Sigmoid colon (tissue), 7 donors: ENCODE measurements around the gene ADAMTS14. TPM values are rescaled to one million over a fixed set of nuclear protein-coding genes. Genes with fewer than 3 reads are reported as not detected.
"Not testable (repeated sequence)": the region's sequence is repeated elsewhere in the genome, so short reads cannot be mapped to it uniquely, and the experiment has no call there.

Experiments
- DNase-seq: peaks from one replicate; pipeline ENCODE4 v3.0.0-alpha.2; 2019
- H3K27ac ChIP-seq, 4 donors: fragments of 200-600 bp; sonication (generic); one replicate each; pipeline ENCODE4 v1.5.1; 2016 to 2019; ENCODE audit warnings: mild to moderate bottlenecking in 1 of 4
- H3K27me3 ChIP-seq, 3 donors: fragments of 200-600 bp; sonication (generic); one replicate each; pipeline ENCODE4 v1.5.1; 2019; ENCODE audit warnings: mild to moderate bottlenecking in 1 of 3
- H3K36me3 ChIP-seq, 4 donors: fragments of 200-600 bp; sonication (generic); one replicate each; pipeline ENCODE4 v1.5.1; 2016 to 2019
- H3K4me1 ChIP-seq, 4 donors: fragments of 200-600 bp; sonication (generic); one replicate each; pipeline ENCODE4 v1.5.1; 2017 to 2019
- H3K4me3 ChIP-seq, 4 donors: fragments of 200-600 bp; sonication (generic); one replicate each; pipeline ENCODE4 v1.5.1; 2017 to 2019; ENCODE audit warnings: mild to moderate bottlenecking in 2 of 4, moderate library complexity in 1 of 4
- H3K9me3 ChIP-seq, 4 donors: fragments of 200-600 bp in 3 of 4; sonication (generic) in 3 of 4; one replicate each; pipeline versions ENCODE4 v1.5.1 to v1.6.1; 2013 to 2019
- EP300 ChIP-seq, 4 donors: sonication (generic); formaldehyde crosslinking; IDR thresholded peaks; one replicate each; pipeline ENCODE4 v1.6.1; 2017; ENCODE audit warnings: antibody characterized with exemption in 4 of 4
- POLR2A ChIP-seq, 2 donors: fragments of 450-650 bp; IDR thresholded peaks; one replicate each; pipeline ENCODE4 v1.6.1; 2016; ENCODE audit warnings: antibody characterized with exemption in 2 of 2, mild to moderate bottlenecking in 2 of 2, moderate library complexity in 2 of 2
- POLR2AphosphoS5 ChIP-seq, 4 donors: sonication (generic); formaldehyde crosslinking; IDR thresholded peaks; one replicate each; pipeline ENCODE4 v1.6.1; 2017; ENCODE audit warnings: antibody characterized with exemption in 4 of 4
- WGBS, 2 donors: extraction: QIAGEN DNeasy Blood & Tissue Kit; methylation state at CpG; one replicate each; pipeline ENCODE4 v1.1.7; 2013; 5-methylcytosine and 5-hydroxymethylcytosine counted together
- intact Hi-C: fragments of 100-400 bp; cut with DNase I; formaldehyde crosslinking; loops from one replicate; pipeline ENCODE4 v1.15.1; 2023
- polyA plus RNA-seq, 3 donors: library from polyadenylated mRNA; stranded (reverse); fragments of 200-250 nt; gene quantifications; one replicate each; pipeline ENCODE4 v1.2.3, GENCODE V29; 2013
- total RNA-seq, 4 donors: library from RNA; depleted of rRNA; stranded (reverse); fragments of >200 nt; gene quantifications; one replicate each; pipeline ENCODE4 v1.1.0, GENCODE V29; 2016
- TF ChIP-seq, protein P1 (sequence below), 4 experiments: fragments of 450-650 bp in 3 of 4; fragments of 200-600 bp in 1 of 4; IDR thresholded peaks; one replicate each; pipeline ENCODE4 v1.5.1; 2016 to 2019; ENCODE audit warnings: antibody characterized with exemption in 4 of 4, mild to moderate bottlenecking in 3 of 4, moderate library complexity in 2 of 4
- donor health status: healthy with polysubstance abuse.
- donor health status: Bipolar disorder and iron deficiency.
- donor health status: healthy.

ADAMTS14 gene
- total and polyA plus RNA-seq, 7 donors, result under 0.01 to 1.1 (median 0.50) TPM; not detected in 1

- H3K4me1 ChIP-seq, result no peaks in the 10 kb centered on the region
- H3K36me3 ChIP-seq, result no peaks in the 10 kb centered on the region
- no peak overlapping the region for H3K27ac ChIP-seq
- H3K4me3 ChIP-seq, result no peak overlapping the region
- intact Hi-C loops, result no loop called here
- TF ChIP-seq EP300 (IDR thresholded peaks at IDR 0.05) (no peak), POLR2A (IDR thresholded peaks at IDR 0.05) (no peak), POLR2AphosphoS5 (IDR thresholded peaks at IDR 0.05) (no peak)
- TF ChIP-seq, protein P1, sequence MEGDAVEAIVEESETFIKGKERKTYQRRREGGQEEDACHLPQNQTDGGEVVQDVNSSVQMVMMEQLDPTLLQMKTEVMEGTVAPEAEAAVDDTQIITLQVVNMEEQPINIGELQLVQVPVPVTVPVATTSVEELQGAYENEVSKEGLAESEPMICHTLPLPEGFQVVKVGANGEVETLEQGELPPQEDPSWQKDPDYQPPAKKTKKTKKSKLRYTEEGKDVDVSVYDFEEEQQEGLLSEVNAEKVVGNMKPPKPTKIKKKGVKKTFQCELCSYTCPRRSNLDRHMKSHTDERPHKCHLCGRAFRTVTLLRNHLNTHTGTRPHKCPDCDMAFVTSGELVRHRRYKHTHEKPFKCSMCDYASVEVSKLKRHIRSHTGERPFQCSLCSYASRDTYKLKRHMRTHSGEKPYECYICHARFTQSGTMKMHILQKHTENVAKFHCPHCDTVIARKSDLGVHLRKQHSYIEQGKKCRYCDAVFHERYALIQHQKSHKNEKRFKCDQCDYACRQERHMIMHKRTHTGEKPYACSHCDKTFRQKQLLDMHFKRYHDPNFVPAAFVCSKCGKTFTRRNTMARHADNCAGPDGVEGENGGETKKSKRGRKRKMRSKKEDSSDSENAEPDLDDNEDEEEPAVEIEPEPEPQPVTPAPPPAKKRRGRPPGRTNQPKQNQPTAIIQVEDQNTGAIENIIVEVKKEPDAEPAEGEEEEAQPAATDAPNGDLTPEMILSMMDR (IDR thresholded peaks at IDR 0.05), result no peak
- H3K9me3 ChIP-seq, result peaks cover 0 to 2% (median 0%) of the 10 kb centered on the region in 4 donors
- 74 to 86% methylated on average over 4 of the region's 4 CpGs for WGBS, 2 donors
- no peak for DNase-seq
- no peaks in the 10 kb centered on the region for H3K27me3 ChIP-seq
These were observed 96.8 kb downstream of the ADAMTS14 start for GRCh38 chr10:70769121-70769520.

- no peaks in the 10 kb centered on the region for H3K27me3 ChIP-seq
- no peak overlapping the region for H3K27ac ChIP-seq
- peaks cover 0 to 2% (median 0%) of the 10 kb centered on the region in 4 donors for H3K9me3 ChIP-seq
- WGBS, 2 donors, result 81 to 82% methylated on average over 2 of the region's 2 CpGs
- intact Hi-C loops, result no loop called here
- H3K36me3 ChIP-seq, result no peaks in the 10 kb centered on the region
- DNase-seq, result no peak
- no peak overlapping the region for H3K4me3 ChIP-seq
- TF ChIP-seq POLR2AphosphoS5 (IDR thresholded peaks at IDR 0.05) (no peak), EP300 (IDR thresholded peaks at IDR 0.05) (no peak), POLR2A (IDR thresholded peaks at IDR 0.05) (no peak)
- TF ChIP-seq, protein P1 (IDR thresholded peaks at IDR 0.05), result no peak
- no peaks in the 10 kb centered on the region for H3K4me1 ChIP-seq
These were observed 97.7 kb downstream of the ADAMTS14 start for GRCh38 chr10:70770001-70770400.

DNA sequence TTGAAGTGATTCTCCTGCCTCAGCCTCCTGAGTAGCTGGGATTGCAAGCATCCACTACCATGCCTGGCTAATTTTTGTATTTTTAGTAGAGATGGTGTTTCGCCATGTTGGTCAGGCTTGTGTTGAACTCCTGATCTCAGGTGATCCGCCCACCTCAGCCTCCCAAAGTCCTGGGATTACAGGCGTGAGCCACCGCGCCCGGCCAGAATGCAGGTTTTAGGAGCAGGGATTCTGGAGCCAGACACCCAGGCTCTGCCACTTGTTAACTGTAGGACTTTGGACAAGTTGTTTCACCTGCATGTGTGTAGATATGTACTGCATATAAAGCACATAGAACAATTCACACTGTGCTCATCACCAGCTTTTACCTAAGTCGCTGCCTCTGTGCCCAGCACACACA, 98.2 kb downstream of the ADAMTS14 start:
- H3K27ac ChIP-seq, H3K4me1 ChIP-seq, DNase-seq, H3K9me3 ChIP-seq, H3K36me3 ChIP-seq, intact Hi-C loops, H3K4me3 ChIP-seq, H3K27me3 ChIP-seq: not testable (repeated sequence)
- WGBS, 2 donors, result 84 to 93% methylated on average over 7 of the region's 7 CpGs

DNA sequence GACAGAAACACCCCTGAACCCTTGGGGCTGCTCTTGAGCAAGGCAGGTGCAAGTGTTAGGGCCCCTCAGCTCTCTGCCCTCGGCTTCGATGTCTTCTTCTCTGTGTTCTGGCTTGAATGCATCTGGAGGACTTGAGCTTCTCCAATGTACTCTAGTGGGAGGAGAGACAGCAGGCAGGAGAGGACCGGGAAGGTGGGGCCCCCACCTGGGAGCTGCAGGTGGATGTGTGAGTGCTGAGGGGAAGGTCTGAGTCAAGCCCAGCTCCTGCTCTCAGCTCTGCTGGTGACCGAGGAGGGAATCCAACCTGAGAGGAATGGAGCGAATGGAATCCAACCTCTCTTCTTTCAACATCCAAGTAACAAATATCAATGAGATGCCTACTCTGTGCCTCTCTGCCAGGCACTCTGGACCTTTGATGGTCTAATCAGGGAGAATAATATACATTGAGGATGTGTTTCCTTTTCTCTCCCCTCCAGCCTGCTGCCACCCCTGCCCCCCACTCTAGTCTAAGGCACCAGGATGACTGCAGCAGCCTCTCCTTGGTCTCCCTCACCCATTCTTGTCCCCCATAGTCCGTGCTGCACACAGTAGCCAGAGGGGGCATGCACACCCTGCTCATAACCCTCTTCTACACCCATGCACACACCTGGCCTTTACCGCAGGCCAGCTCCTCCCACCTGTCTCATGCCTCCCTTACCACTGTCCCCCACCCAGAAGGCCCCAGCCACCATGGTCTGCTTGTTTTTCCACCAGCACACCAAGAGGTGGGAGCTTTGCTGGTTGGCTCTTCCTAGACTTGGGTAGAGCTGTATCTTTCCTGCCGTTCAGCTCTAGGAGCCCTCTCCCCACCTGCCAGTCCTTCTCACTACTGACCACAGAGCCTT, 99.2 kb downstream of the ADAMTS14 start:
- TF ChIP-seq, protein P1 (IDR thresholded peaks at IDR 0.05), result no peak
- TF ChIP-seq POLR2AphosphoS5 (IDR thresholded peaks at IDR 0.05) (no peak), EP300 (IDR thresholded peaks at IDR 0.05) (no peak), POLR2A (IDR thresholded peaks at IDR 0.05) (no peak)
- DNase-seq, result no peak
- no peaks in the 10 kb centered on the region for H3K9me3 ChIP-seq
- H3K27ac ChIP-seq, result no peak overlapping the region
- H3K27me3 ChIP-seq, result no peaks in the 10 kb centered on the region
- H3K4me3 ChIP-seq, result no peak overlapping the region
- no peaks in the 10 kb centered on the region for H3K4me1 ChIP-seq
- WGBS, 2 donors, result 86 to 90% methylated on average over 8 of the region's 8 CpGs
- intact Hi-C loops, result no loop called here
- no peaks in the 10 kb centered on the region for H3K36me3 ChIP-seq

- no peak for DNase-seq
- TF ChIP-seq EP300 (IDR thresholded peaks at IDR 0.05) (no peak), POLR2A (IDR thresholded peaks at IDR 0.05) (no peak), POLR2AphosphoS5 (IDR thresholded peaks at IDR 0.05) (no peak)
- TF ChIP-seq, protein P1 (IDR thresholded peaks at IDR 0.05), result no peak
- Histone ChIP-seq H3K4me1 (no peaks in the 10 kb centered on the region), H3K36me3 (no peaks in the 10 kb centered on the region), H3K27me3 (no peaks in the 10 kb centered on the region), H3K9me3 (no peaks in the 10 kb centered on the region), H3K4me3 (no peak overlapping the region), H3K27ac (no peak overlapping the region)
- intact Hi-C loops, result no loop called here
- 90 to 91% methylated on average over 4 of the region's 4 CpGs for WGBS, 2 donors
These were observed 100.3 kb downstream of the ADAMTS14 start for GRCh38 chr10:70772627-70773026.
